Measurements from ENCODE around the gene ZNF280A.

The ZNF280A gene

GRCh38 chr22:22465782-22466181 is 54.3 kb downstream of the ZNF280A start:
- no peak for ATAC-seq

- ATAC-seq: no peak
Measured at GRCh38 chr22:22465094-22465602, 54.9 kb downstream of the ZNF280A start.

GRCh38 chr22:22464541-22465054 is 55.5 kb downstream of the ZNF280A start:
- no peak for ATAC-seq

GRCh38 chr22:22463855-22464540 is 56.1 kb downstream of the ZNF280A start:
- ATAC-seq: no peak

Data from activated CD4-positive, CD25-positive, alpha-beta regulatory T cell treated with anti-CD3 and anti-CD28 coated beads, Interleukin-2, amount 50 U/mL, for 24 hours (primary cell).